GM20431 (cell line): Measurements from ENCODE around the gene RFC2.
"Not testable (repeated sequence)": the region's sequence is repeated elsewhere in the genome, so short reads cannot be mapped to it uniquely, and the experiment has no call there.

Experiments
- in situ Hi-C: fragments of 300-500 bp; cut with MseI, MboI; formaldehyde crosslinking; loops from one replicate; pipeline ENCODE4 v1.15.0; 2020; ENCODE audit warnings: low sequenced_read_pairs; ENCODE audit not compliant: unreplicated experiment

Gene RFC2

GRCh38 chr7:74283858-74284447 is 29.8 kb upstream of the RFC2 start:
- in situ Hi-C loops: no loop called here

DNA sequence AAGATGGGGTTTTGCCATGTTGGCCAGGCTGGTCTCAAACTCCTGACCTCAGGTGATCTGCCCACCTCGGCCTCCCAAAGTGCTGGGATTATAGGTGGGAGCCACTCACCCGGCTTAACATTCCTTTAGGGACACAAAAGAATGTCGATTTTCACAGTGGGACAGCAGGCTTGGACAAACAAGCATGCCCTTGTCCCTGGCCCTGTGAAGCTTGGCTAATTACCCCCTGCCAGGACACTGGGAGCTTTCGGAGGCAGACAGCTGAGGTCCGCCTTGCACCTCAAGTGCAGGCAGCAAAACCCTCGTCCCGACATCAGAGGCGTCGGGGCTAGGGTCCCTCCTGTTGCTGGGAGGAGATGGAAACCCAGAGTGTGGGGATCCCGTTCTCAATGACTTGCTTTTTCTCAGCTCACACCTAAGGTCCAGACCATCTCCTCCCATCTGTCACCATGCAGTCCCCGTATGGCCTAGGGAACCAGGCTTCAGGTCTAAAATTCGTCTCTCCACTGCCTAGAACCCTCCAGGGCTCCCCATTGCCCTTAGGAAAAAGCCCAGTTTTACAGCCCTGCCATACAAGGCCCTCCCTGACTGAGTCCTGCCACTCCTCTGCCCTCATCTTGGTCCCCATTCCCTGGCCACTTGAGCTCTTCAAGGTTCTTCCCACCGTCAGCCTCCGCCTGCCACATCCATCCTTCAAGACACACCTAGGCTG is 28.7 kb upstream of the RFC2 start:
- in situ Hi-C loops: no loop called here

DNA sequence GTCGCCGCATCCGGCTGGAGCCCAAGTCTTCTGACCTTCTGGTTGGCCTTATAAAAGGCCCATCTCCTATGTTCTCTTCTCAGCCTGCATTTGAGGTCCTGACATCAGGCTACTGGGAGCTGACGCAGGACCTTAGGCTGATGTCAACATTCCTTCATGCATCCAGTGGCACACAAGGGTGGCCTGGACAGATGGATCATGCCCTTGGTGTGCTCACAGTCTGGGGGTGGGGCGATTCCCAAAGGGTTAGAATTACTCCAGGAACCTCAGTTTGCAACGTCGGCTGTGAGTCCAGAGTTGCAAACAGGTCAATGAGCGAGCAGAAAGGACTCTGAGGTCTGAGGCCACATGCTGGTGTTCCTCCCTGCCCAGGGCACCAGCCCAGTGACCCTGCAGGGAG is 26.8 kb upstream of the RFC2 start:
- in situ Hi-C loops: no loop called here

- in situ Hi-C loops: no loop called here
These were observed 23.4 kb upstream of the RFC2 start for GRCh38 chr7:74277636-74278035.

DNA sequence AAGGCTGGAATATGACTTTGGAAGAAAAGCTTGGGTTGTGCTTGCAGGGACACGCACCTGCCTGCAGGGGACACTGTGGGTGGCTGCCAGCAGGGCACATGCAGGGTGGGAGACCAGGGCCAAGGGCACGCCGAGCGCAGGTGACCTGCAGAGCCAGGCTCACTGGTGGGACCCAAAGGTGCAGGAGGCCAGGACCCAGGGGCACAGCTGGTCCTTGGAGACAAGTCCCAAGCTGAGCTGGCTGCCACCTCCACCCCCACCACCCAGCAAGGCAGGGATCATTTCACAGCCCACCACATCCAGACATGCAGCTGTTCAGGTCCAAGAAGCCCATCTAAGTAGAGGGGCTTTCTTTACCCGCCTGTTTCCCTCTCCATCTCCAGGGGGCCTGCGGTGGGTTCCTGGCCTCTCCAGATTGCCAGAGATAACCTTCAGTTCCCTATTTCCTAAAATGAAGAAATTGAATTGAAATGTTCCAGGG is 21.2 kb upstream of the RFC2 start:
- in situ Hi-C loops: no loop called here

- in situ Hi-C loops: no loop called here
These were observed 18.3 kb upstream of the RFC2 start for GRCh38 chr7:74272305-74273038.

GRCh38 chr7:74271742-74272141 is 17.5 kb upstream of the RFC2 start:
- in situ Hi-C loops: no loop called here

- in situ Hi-C loops: no loop called here
These were observed 15.6 kb upstream of the RFC2 start for GRCh38 chr7:74269757-74270277.

DNA sequence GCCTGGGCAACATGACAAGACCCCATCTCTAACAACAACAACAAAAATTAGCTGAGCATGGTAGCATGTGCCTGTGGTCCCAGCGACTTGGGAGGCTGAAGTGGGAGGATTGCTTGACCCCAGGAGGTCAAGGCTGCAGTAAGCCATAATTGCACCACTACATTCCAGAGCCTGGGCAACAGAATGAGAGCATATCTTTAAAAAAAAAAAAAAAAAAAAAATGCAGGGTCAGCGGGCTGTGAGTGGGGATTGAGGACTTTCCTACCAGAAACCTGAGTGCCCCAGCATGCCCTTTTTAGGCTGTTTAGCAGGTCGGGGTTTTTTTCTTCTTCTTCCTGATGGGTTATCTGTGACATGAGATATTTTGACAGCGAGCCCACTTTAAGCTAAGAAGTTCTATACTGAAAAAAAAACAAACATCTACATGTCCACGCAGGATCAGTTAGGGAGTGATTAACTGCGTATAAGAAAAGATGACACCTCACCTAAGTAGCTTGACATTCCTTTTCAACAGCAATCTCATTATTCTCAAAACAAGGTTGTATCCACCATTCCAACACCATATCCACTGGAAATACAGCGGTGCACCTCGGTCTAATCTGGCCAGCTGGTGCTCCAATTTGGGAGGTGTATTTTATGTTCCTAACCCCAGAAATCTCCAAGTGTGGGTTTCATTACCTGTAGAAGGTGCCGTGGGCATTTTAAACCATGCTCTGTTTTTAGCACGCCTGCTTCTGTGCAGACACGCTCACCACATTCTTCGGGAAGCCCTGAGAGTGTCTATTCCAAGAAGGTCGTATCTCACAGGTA is 13.8 kb upstream of the RFC2 start:
- in situ Hi-C loops: no loop called here

DNA sequence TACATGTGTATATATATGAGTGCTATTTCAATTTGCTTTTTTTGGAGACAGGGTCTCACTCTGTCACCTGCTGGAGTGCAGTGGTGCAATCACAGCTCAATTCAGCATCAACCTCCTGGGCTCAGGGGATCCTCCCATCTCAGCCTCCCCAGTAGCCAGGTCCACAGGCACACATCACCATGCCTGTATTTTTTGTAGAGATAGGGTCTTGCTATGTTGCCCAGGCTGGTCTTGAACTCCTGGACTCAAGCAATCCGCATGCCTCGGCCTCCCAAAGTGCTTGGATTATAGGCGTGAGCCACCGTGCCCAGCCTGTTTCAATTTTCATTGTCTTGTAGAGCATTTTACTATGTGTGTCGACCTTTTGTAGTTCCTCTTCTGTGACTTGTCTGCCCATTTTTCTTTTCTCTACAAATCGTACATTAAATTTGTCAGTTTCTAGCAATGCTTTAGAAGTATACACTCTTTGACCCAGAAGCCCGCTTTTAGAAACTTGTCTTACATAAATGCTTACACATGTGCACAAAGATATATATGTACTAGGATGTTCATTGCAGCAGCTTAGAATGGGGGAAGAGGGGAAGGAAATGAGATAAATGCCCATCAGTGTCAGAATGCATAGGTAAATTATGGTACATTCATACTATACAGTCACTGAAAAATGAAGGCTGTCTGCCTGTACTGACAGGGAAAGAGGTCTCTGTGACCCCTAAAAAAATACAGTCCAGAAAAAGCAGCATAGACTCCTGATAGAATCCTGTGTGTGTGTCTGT is 12.2 kb upstream of the RFC2 start:
- in situ Hi-C loops: no loop called here

- in situ Hi-C loops: no loop called here
These were observed 9.4 kb upstream of the RFC2 start for GRCh38 chr7:74263399-74264120.

DNA sequence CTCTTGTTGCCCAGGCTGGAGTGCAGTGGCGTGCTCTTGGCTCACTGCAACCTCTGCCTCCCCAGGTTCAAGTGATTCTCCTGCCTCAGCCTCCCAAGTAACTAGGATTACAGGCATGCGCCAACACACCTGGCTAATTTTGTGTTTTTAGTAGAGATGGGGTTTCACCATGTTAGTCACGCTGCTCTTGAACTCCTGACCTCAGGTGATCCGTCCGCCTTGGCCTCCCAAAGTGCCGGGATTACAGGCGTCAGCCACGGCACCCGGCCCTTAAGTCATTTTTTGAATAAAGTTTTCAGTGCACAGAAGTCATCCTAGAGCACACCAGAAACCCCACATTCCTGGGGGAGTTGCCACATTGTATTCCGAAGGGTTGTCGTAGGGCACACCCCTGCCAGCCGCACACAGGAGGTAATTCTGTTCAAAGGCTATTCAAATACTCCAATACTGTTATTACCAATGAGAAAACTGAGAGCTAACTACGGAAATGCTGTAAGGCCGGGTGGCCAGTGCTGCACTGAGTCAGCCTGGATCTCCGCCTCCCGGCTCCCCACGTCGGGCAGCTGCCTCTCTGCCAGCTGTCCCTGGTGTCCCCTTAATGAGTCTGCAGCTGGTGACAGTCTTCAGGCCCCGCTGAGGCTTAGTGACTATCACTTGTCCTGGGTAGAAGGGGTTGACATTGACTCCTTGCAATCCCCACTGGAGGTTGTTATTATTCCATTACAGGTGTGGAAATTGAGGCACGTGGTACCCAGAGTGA is 8.6 kb upstream of the RFC2 start:
- in situ Hi-C loops: no loop called here

DNA sequence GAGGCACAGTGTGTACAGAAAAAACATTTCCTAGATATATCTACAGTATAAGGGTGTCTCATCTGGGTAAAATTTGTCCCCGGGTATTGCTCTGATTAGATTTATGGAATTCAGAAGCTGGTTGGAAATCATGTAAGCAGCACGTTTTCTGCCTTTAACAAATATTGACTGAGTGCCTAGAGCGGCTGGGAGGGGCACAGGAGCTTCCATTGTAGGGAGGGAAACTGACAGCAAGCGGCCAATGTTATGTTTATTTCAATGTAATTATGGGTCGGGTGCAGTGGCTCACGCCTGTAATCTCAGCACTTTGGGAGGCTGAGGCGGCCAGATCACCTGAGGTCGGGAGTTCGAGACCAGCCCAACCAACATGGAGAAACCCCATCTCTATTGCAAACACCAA is 4.4 kb upstream of the RFC2 start:
- in situ Hi-C loops: no loop called here

DNA sequence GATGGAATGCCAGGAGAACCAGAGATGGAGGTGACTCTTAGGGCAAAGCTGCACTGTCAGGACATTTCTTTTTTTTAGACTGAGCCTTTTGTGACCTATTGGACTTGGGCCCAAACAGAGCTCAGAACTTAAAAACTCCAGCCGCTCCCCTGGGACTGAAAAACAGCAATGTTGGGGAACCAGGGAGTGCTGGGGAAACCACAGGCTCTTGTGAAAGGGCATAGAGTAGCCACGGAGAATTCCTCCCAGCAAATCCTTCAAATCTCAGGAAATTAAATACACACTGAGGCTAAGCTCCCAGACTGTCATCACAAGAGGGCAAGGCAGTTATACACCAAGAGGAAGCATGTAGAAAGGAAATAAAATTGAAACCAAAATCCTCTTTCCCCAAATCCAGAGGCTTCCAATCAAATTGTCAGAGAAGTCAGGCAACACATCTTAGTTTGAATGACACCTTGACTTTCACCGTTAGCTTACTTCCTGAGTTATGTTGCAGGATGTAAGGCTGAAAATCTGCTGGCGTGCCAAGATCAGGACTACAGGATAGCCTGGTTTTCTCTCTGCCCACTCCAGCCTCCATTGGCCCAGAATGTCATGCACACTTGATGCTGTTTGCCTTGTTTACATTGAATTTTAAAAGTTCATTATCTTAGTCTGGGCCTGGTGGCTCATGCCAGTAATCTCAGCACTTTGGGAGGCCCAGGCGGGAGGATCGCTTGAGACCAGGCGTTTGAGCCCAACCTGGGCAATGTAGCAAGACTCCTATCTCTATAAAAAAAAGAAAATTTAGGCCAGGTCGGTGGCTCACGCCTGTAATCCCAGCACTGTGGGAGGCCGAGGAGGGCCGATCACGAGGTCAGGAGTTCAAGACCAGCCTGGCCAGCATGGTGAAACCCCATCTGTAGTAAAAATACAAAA is 2.6 kb upstream of the RFC2 start:
- in situ Hi-C loops: no loop called here

DNA sequence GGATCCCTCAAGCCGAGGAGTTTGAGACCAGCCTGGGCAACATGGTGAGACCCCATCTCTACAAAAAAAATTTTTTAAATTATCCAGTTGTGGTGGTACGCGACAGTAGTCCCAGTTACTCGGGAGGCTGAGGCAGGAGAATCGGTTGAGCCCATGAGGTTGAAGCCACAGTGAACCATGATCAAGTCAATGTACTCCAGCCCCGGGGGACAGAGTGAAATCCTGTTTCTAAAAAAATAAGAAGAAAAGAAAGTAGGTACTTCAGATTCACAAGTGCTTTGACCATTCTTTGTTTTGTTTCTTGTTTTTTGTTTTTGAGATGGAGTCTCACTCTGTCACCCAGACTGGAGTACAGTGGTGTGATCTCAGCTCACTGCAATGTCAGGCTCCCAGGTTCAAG is 1.3 kb upstream of the RFC2 start:
- in situ Hi-C loops: not testable (repeated sequence)

DNA sequence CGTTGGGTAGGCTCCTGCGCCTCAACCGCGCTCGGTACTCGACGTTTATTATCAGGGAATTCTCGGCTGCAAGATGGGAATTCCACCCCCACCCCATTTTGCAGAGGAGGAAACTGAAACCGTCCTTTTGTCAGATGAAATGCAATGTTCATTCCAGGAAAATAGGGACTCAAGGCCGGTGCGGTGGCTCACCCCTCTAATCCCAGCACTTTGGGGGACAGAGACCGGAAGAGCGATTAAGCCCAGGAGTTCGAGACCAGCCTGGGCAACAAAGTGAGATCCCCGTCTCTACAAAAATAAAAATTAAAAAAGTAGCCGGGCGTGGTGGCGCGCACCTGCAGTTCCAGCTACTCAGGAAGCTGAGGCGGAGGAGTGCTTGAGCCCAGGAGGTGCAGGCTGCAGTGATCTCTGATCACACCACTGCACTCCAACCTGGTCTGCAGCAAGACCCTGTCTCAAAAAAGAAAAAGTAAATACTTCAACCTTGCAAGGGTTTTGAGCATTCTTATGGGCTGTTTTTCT is 720 bp upstream of the RFC2 start:
- in situ Hi-C loops: no loop called here

GRCh38 chr7:74253835-74254128 is 417 bp downstream of the RFC2 start:
- in situ Hi-C loops: no loop called here
